HepG2 (cell line): Measurements from ENCODE around the gene CDKN1C. TPM values are rescaled to one million over a fixed set of nuclear protein-coding genes. Genes with fewer than 3 reads are reported as not detected.

Experiments used
- ATAC-seq: fragments of 200-7000 bp; cut with Tn5 transposase; 3 replicates; pipeline ENCODE4 v1.9.1; 2020; ENCODE audit warnings: mild to moderate bottlenecking, moderate library complexity
- BruUV-seq: library from RNA; stranded (reverse); fragments of 400-500 nt; replicated peaks from 2 replicates; lab custom pipeline; 2021; lab: Mats Ljungman, UMichigan
- CTCF ChIA-PET: fragments of 300-600 bp; formaldehyde crosslinking; extraction: SDS; loops from one replicate; lab custom pipeline; 2021; ENCODE audit warnings: low total read pairs, inconsistent platforms, low intra/inter-chr PET ratio; lab: Yijun Ruan, JAX
- POLR2A ChIA-PET: fragments of 350-600 bp; sonication (Branson Sonifier 250); formaldehyde crosslinking; loops from one replicate; lab custom pipeline; 2020; ENCODE audit warnings: antibody characterized with exemption, inconsistent platforms; lab: Yijun Ruan, JAX
- DNase-seq: peaks from one replicate; pipeline ENCODE4 v3.0.0-alpha.2; 2015; ENCODE audit warnings: low spot score
- FAIRE-seq: peaks from 3 replicates; lab custom pipeline; 2011; peaks lifted over from hg19 to GRCh38; lab: Jason Lieb, UNC
- H2AFZ ChIP-seq: one replicate; pipeline ENCODE4 v1.6.1; 2011; ENCODE audit warnings: low read length, inconsistent platforms
- H3K27ac ChIP-seq: fragments of 300-600 bp; 3 replicates; pipeline ENCODE4 v1.8.0; 2011; ENCODE audit warnings: mixed run types, mild to moderate bottlenecking, mixed read lengths, low read length, inconsistent platforms; ENCODE audit not compliant: insufficient read depth; ENCODE audit errors: extremely low read length
- H3K27me3 ChIP-seq, 2 experiments: fragments of 200-600 bp in 1 of 2; 2 replicates in 1 of 2; 3 replicates in 1 of 2; pipeline versions ENCODE4 v1.6.0 to v1.8.0; 2011; ENCODE audit warnings: low read length in 2 of 2, mild to moderate bottlenecking in 2 of 2, moderate library complexity in 2 of 2, inconsistent platforms in 1 of 2; ENCODE audit not compliant: insufficient read depth in 2 of 2, control insufficient read depth in 1 of 2
- H3K36me3 ChIP-seq, 2 experiments: fragments of 200-600 bp in 1 of 2; replicated peaks in 1 of 2; 2 replicates in 1 of 2; 3 replicates in 1 of 2; pipeline versions ENCODE4 v1.5.1 to v1.8.0; 2011; ENCODE audit warnings: low read length in 2 of 2, inconsistent platforms in 1 of 2; ENCODE audit not compliant: insufficient read depth in 2 of 2, control insufficient read depth in 1 of 2
- H3K4me1 ChIP-seq: 2 replicates; pipeline ENCODE4 v1.5.1; 2012; ENCODE audit warnings: low read length, inconsistent platforms; ENCODE audit not compliant: insufficient read depth
- H3K4me2 ChIP-seq: 2 replicates; pipeline ENCODE4 v1.6.0; 2011; ENCODE audit warnings: low read depth, low read length, inconsistent platforms
- H3K4me3 ChIP-seq, 3 experiments: fragments of 200-600 bp in 1 of 3; sonication (generic), shearing (Covaris generic) in 1 of 3; replicated peaks in 1 of 3; 2 replicates each; pipeline ENCODE4 v1.5.1; 2011 to 2016; ENCODE audit warnings: low read length in 3 of 3, inconsistent platforms in 2 of 3, low read depth in 2 of 3, mild to moderate bottlenecking in 2 of 3, control low read depth in 1 of 3, mixed read lengths in 1 of 3; ENCODE audit not compliant: insufficient read depth in 1 of 3
- H3K79me2 ChIP-seq: one replicate; pipeline ENCODE4 v1.6.1; 2011; ENCODE audit warnings: low read length, inconsistent platforms; ENCODE audit not compliant: insufficient read depth
- H3K9ac ChIP-seq: 2 replicates; pipeline ENCODE4 v1.6.0; 2011; ENCODE audit warnings: mild to moderate bottlenecking, low read depth, low read length, inconsistent platforms; ENCODE audit not compliant: insufficient read depth
- H3K9me3 ChIP-seq: 2 replicates; pipeline ENCODE4 v1.5.1; 2012; ENCODE audit warnings: mild to moderate bottlenecking, low read length
- H4K20me1 ChIP-seq: 2 replicates; pipeline ENCODE4 v1.6.0; 2011; ENCODE audit warnings: inconsistent platforms, mild to moderate bottlenecking, low read length, moderate library complexity; ENCODE audit not compliant: insufficient read depth
- HBP1 ChIP-seq: IDR thresholded peaks from 2 replicates; pipeline ENCODE4 v1.6.1; 2016; ENCODE audit warnings: low read depth, control low read depth
- HNRNPH1 ChIP-seq: fragments of 200-400 bp; formaldehyde crosslinking; optimal IDR thresholded peaks from 2 replicates; pipeline ENCODE3; 2017; ENCODE audit warnings: mild to moderate bottlenecking, low read depth, low read length
- ZNF274 ChIP-seq: sonication (generic); formaldehyde crosslinking; IDR thresholded peaks from 2 replicates; pipeline ENCODE4 v1.5.1; 2020; ENCODE audit warnings: mild to moderate bottlenecking, missing genetic modification reagents
- ZNF740 ChIP-seq: sonication (generic); formaldehyde crosslinking; IDR thresholded peaks from 2 replicates; pipeline ENCODE4 v1.4.0; 2020; ENCODE audit warnings: missing genetic modification reagents
- ZNF761 ChIP-seq: sonication (generic); formaldehyde crosslinking; conservative IDR thresholded peaks from 2 replicates; pipeline ENCODE4 v1.4.0; 2020; ENCODE audit warnings: mild to moderate bottlenecking, missing genetic modification reagents
- WGBS: methylation state at CpG from one replicate; pipeline ENCODE4 v1.1.6; 2017; ENCODE audit warnings: low lambda C conversion rate; 5-methylcytosine and 5-hydroxymethylcytosine counted together
- in situ Hi-C: cut with HindIII; loops from 2 replicates; pipeline ENCODE4 v1.10.0; 2017; ENCODE audit warnings: low pct_unique_long_range_greater_than_20kb; ENCODE audit not compliant: extremely low pct_ligation_motif_present
- intact Hi-C: fragments of 100-400 bp; cut with micrococcal nuclease; formaldehyde crosslinking; loops from one replicate; pipeline ENCODE4 v1.10.0; 2022; ENCODE audit not compliant: unreplicated experiment
- polyA plus RNA-seq, 8 experiments: library from polyadenylated mRNA; depleted of rRNA in 3 of 8; stranded (reverse) in 7 of 8; unstranded in 1 of 8; fragments of >200 nt; fragmentation: Illumina TruSeq in 4 of 8; extraction: Trizol in 4 of 8; gene quantifications; 2 replicates each; pipeline versions ENCODE4 v1.2.1 to v1.2.3, GENCODE V29; 2011 to 2016; ENCODE audit warnings: low read depth in 4 of 8, missing spikeins in 1 of 8, mixed read lengths in 1 of 8; ENCODE audit not compliant: insufficient read depth in 1 of 8
- total RNA-seq, 5 experiments: library from RNA; depleted of rRNA; stranded (reverse); fragments of >200 nt; fragmentation: Illumina TruSeq; extraction: Trizol; gene quantifications; 2 replicates each; pipeline ENCODE4 v1.2.3, GENCODE V29; 2016; ENCODE audit warnings: low read depth in 1 of 5

The CDKN1C gene
- total and polyA plus RNA-seq, 2 of the 13 experiments (the other 11 are each of a cell fraction or from before 2014, with no cell fraction given): not detected

GRCh38 chr11:2847561-2847960 is 38.0 kb downstream of the CDKN1C start:
- Histone ChIP-seq H3K9ac (no peak overlapping the region), H3K4me2 (no peak overlapping the region), H3K27me3 (peaks cover 15 to 86% of the 10 kb centered on the region in 2 experiments), H3K27ac (no peak overlapping the region), H3K4me3 (no peak overlapping the region), H3K4me1 (no peaks in the 10 kb centered on the region), H3K36me3 (no peaks in the 10 kb centered on the region), H3K9me3 (no peaks in the 10 kb centered on the region), H4K20me1 (peaks cover 3% of the 10 kb centered on the region; the same call in 1 of the 2 replicates), H2AFZ (no peak overlapping the region), H3K79me2 (no peaks in the 10 kb centered on the region)
- DNase-seq (no peak), ATAC-seq (no peak), FAIRE-seq (no peak)
- ChIA-PET CTCF (no interaction called here), POLR2A (no interaction called here)
- intact Hi-C loops: no loop called here
- TF ChIP-seq ZNF761 (CRISPR knock-in tag) (no peak), ZNF274 (CRISPR knock-in tag) (no peak)
- 39% methylated on average over 16 of the region's 21 CpGs for WGBS
- no TSS peak for BruUV-seq
- in situ Hi-C loops: no loop called here

GRCh38 chr11:2846470-2846869 is 39.1 kb downstream of the CDKN1C start:
- CTCF ChIA-PET: no interaction called here
- POLR2A ChIA-PET: no interaction called here
- intact Hi-C loops: no loop called here

More at GRCh38 chr11:2846470-2846869, 39.1 kb downstream of the CDKN1C start:
- Histone ChIP-seq H2AFZ (no peak overlapping the region), H3K4me1 (no peaks in the 10 kb centered on the region), H3K4me2 (no peak overlapping the region), H3K79me2 (no peaks in the 10 kb centered on the region), H3K36me3 (no peaks in the 10 kb centered on the region), H4K20me1 (peaks cover 3% of the 10 kb centered on the region; the same call in 1 of the 2 replicates), H3K4me3 (no peak overlapping the region), H3K9ac (no peak overlapping the region), H3K27me3 (peaks cover 17 to 88% of the 10 kb centered on the region in 2 experiments), H3K9me3 (no peaks in the 10 kb centered on the region), H3K27ac (no peak overlapping the region)
- DNase-seq: no peak
- no TSS peak for BruUV-seq
- FAIRE-seq: no peak
- in situ Hi-C loops: no loop called here
- 100% methylated on average over 1 of the region's 11 CpGs for WGBS
- TF ChIP-seq HBP1 (no peak), ZNF740 (no peak), HNRNPH1 (no peak)
- ATAC-seq: no peak
